AG04450 (cell line): ENCODE results near the gene PPP1R9B. TPM values are rescaled to one million over a fixed set of nuclear protein-coding genes. Genes with fewer than 3 reads are reported as not detected.

Experiments
- CTCF ChIA-PET: fragments of 300-600, 350-600 bp; formaldehyde crosslinking; extraction: SDS; loops from one replicate; lab custom pipeline; 2022; ENCODE audit warnings: antibody characterized with exemption, inconsistent platforms; lab: Charles Lee
- POLR2A ChIA-PET: fragments of 350-600 bp; formaldehyde crosslinking; extraction: SDS; loops from one replicate; lab custom pipeline; 2021; ENCODE audit warnings: antibody characterized with exemption, inconsistent platforms; lab: Yijun Ruan, JAX
- DNase-seq: peaks from one replicate; pipeline ENCODE4 v3.0.0-alpha.2; 2011; ENCODE audit warnings: low read depth, low spot score
- H3K27ac ChIP-seq: one replicate; pipeline ENCODE4 v1.5.1; 2012; ENCODE audit warnings: low read depth, low read length, control low read depth
- H3K27me3 ChIP-seq: one replicate; pipeline ENCODE4 v1.6.0; 2012; ENCODE audit warnings: low read length; ENCODE audit not compliant: control insufficient read depth, insufficient read depth
- H3K4me3 ChIP-seq: 2 replicates; pipeline ENCODE4 v1.5.1; 2011; ENCODE audit warnings: mild to moderate bottlenecking, low read depth, low read length, control low read depth
- H3K9me3 ChIP-seq: 2 replicates; pipeline ENCODE4 v1.5.1; 2012; ENCODE audit warnings: low read length; ENCODE audit not compliant: control insufficient read depth, insufficient read depth
- CTCF ChIP-seq: IDR thresholded peaks from 2 replicates; pipeline ENCODE4 v1.5.1; 2011; ENCODE audit warnings: low read depth, low read length, control low read depth, inconsistent platforms
- polyA plus RNA-seq: library from polyadenylated mRNA; depleted of rRNA; stranded (reverse); fragments of >200 nt; gene quantifications from 2 replicates; pipeline ENCODE4 v1.2.3, GENCODE V29; 2011

The PPP1R9B gene
- polyA plus RNA-seq, 1 experiment, result 18.2 TPM

- POLR2A ChIA-PET, result interaction anchor here (0.6 to 6.8 kb wide), 21 partner anchors 9 to 123 kb away, joined by 3 to 97 read pairs (median 8); partner anchors contain the start of genes COL1A1, SGCA and TMEM92
These were observed 27.7 kb upstream of the PPP1R9B start for GRCh38 chr17:50177983-50178834.

GRCh38 chr17:50177476-50177875 lies 27.0 kb upstream of the PPP1R9B start:
- no peaks in the 10 kb centered on the region for H3K27me3 ChIP-seq
- no peaks in the 10 kb centered on the region for H3K9me3 ChIP-seq
- TF ChIP-seq CTCF, result no peak
- no peak overlapping the region for H3K4me3 ChIP-seq
- DNase-seq, result no peak
- CTCF ChIA-PET, result interaction anchor here (0.9 to 2.6 kb wide), 5 partner anchors 8 to 92 kb away, joined by 3 to 8 read pairs (median 4); no protein-coding TSS in a partner anchor
- POLR2A ChIA-PET, result interaction anchor here (0.9 to 6.8 kb wide), 17 partner anchors 8 to 114 kb away, joined by 3 to 97 read pairs (median 8); partner anchors contain the start of genes COL1A1, SGCA and TMEM92
- H3K27ac ChIP-seq, result peak overlapping the region; percentile 98

More at GRCh38 chr17:50177983-50178834, 27.7 kb upstream of the PPP1R9B start:
- CTCF ChIA-PET, result interaction anchor here (0.6 to 2.6 kb wide), 11 partner anchors 9 to 120 kb away, joined by 3 to 8 read pairs (median 3); no protein-coding TSS in a partner anchor
- no peaks in the 10 kb centered on the region for H3K27me3 ChIP-seq
- TF ChIP-seq CTCF, result peak; percentile 59
- H3K4me3 ChIP-seq, result 0 out of 2 replicates have a peak overlapping the region, but pooled peaks have one; percentile 4
- no peaks in the 10 kb centered on the region for H3K9me3 ChIP-seq
- peak overlapping the region; percentile 98 for H3K27ac ChIP-seq
- DNase-seq, result peak; percentile 92

- TF ChIP-seq CTCF, result peak; percentile 29; the same call in 1 of the 2 replicates
- H3K27me3 ChIP-seq, result no peaks in the 10 kb centered on the region
- H3K9me3 ChIP-seq, result no peaks in the 10 kb centered on the region; the same call in 1 of the 2 replicates
- peak overlapping the region; percentile 98 for H3K27ac ChIP-seq
- ChIA-PET POLR2A (interaction anchor here (0.7 to 6.8 kb wide), 12 partner anchors 10 to 115 kb away, joined by 3 to 97 read pairs (median 18); partner anchors contain the start of genes COL1A1 and TMEM92), CTCF (interaction anchor here (0.7 to 2.6 kb wide), 8 partner anchors 7 to 156 kb away, joined by 3 to 11 read pairs (median 6); no protein-coding TSS in a partner anchor)
- H3K4me3 ChIP-seq, result no peak overlapping the region
- no peak for DNase-seq
These were observed 26.3 kb upstream of the PPP1R9B start for GRCh38 chr17:50176559-50177357.

GRCh38 chr17:50175035-50175807 lies 24.7 kb upstream of the PPP1R9B start:
- CTCF ChIA-PET, result interaction anchor here (1.1 to 4.4 kb wide), 5 partner anchors 14 to 122 kb away, joined by 4 to 22 read pairs (median 5); no protein-coding TSS in a partner anchor
- POLR2A ChIA-PET, result interaction anchor here (0.7 to 6.8 kb wide), 5 partner anchors 12 to 96 kb away, joined by 4 to 97 read pairs (median 8); partner anchors contain the start of gene COL1A1
- H3K27ac ChIP-seq, result peak overlapping the region; percentile 22

More at GRCh38 chr17:50175035-50175807, 24.7 kb upstream of the PPP1R9B start:
- no peak for TF ChIP-seq CTCF
- Histone ChIP-seq H3K27me3 (no peaks in the 10 kb centered on the region), H3K9me3 (no peaks in the 10 kb centered on the region; the same call in 1 of the 2 replicates), H3K4me3 (no peak overlapping the region)
- DNase-seq, result no peak
